Body of pancreas (tissue), 4 donors: ENCODE measurements around the gene DPY19L1.
"Not testable (repeated sequence)": the region's sequence is repeated elsewhere in the genome, so short reads cannot be mapped to it uniquely, and the experiment has no call there.

ENCODE experiments used
- POLR2A ChIP-seq, 3 donors: fragments of 450-650 bp; IDR thresholded peaks; one replicate each; pipeline ENCODE4 v1.6.1; 2016; ENCODE audit warnings: antibody characterized with exemption in 3 of 3, mild to moderate bottlenecking in 2 of 3
- TF ChIP-seq, protein P1 (sequence below), 7 experiments: fragments of 450-650 bp in 4 of 7; fragments of 200-600 bp in 3 of 7; sonication (generic) in 3 of 7; IDR thresholded peaks; one replicate each; pipeline ENCODE4 v1.5.1; 2016 to 2019; ENCODE audit warnings: antibody characterized with exemption in 7 of 7

DNA sequence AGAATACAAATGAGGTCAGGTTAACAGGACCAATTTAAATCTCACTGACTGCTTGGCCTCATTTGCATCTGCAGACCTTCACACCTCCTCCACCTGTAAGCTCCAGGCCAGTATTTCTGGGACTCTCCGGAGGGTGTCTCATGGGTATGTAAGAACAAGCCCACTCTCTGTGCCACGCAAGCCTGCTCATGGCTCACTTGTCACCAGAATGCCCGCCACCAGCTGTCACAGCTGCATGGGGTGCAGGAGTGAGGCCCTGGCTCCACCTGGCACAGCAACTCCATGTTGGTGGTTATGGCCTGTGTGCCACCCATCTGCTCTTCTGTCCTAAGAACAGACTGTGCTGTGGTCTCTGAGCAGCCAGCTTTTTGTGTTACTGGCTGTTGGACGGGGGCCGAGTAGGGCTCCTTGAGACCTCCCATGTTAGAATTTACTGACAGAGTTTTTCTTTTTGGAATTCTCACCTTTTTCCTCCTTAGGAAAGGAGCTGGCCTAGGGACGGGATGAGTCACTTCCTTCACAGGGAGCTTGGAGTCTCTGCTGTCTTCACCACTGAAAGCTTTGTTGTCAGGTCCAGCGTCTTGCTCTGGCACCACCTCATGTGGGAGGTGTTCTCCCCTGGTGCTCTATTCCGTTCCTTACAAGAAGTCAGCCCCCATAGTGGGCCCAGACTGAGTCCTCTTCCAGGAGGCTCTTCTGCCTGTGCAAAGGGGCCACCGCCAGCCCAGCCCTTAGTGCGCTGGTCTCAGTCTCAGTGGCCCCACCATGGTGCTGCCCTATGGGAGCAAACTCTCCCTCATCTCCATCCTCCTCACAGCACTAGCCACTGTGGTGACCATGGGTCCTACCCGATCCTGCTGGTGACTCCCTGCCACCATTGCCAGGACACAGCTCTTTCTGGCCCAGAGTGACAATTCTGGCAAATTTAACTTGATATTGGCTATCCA lies 20.5 kb upstream of the DPY19L1 start:
- TF ChIP-seq, protein P1, sequence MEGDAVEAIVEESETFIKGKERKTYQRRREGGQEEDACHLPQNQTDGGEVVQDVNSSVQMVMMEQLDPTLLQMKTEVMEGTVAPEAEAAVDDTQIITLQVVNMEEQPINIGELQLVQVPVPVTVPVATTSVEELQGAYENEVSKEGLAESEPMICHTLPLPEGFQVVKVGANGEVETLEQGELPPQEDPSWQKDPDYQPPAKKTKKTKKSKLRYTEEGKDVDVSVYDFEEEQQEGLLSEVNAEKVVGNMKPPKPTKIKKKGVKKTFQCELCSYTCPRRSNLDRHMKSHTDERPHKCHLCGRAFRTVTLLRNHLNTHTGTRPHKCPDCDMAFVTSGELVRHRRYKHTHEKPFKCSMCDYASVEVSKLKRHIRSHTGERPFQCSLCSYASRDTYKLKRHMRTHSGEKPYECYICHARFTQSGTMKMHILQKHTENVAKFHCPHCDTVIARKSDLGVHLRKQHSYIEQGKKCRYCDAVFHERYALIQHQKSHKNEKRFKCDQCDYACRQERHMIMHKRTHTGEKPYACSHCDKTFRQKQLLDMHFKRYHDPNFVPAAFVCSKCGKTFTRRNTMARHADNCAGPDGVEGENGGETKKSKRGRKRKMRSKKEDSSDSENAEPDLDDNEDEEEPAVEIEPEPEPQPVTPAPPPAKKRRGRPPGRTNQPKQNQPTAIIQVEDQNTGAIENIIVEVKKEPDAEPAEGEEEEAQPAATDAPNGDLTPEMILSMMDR (IDR thresholded peaks at IDR 0.05): not testable (repeated sequence)
- not testable (repeated sequence) for TF ChIP-seq POLR2A (IDR thresholded peaks at IDR 0.05)
